Measurements from ENCODE around the gene MLANA.
A peak's percentile ranks its signal among the peaks of the same experiment; 100 is the strongest.

The MLANA gene

GRCh38 chr9:5890641-5891040 lies at the start of gene MLANA:
Gene MLANA (plus strand): TSS chr9:5890889. CDS start chr9:5892475, 1,586 bp downstream.
- DNase-seq (no peak), ATAC-seq (no peak)
- H3K27ac Mint-ChIP-seq = no peak within 1 kb of the TSS
- H3K4me1 Mint-ChIP-seq = peaks cover 8% of the 10 kb centered on the region
- H3K27me3 Mint-ChIP-seq = no peaks in the 10 kb centered on the region
- no peak within 1 kb of the TSS for H3K4me3 Mint-ChIP-seq
- H3K9me3 Mint-ChIP-seq = no peaks in the 10 kb centered on the region

GRCh38 chr9:5841771-5842573 lies 48.7 kb upstream of the MLANA start:
- peak; percentile 70 to 75 for DNase-seq
- Mint-ChIP-seq H3K4me1 (peaks cover 66% of the 10 kb centered on the region), H3K4me3 (peak overlapping the region; percentile 72 to 73)

GRCh38 chr9:5842929-5843793 lies 47.5 kb upstream of the MLANA start:
- H3K9me3 Mint-ChIP-seq = no peaks in the 10 kb centered on the region
- ATAC-seq (no peak), DNase-seq (no peak)
- peaks cover 13% of the 10 kb centered on the region for H3K27me3 Mint-ChIP-seq
- H3K4me1 Mint-ChIP-seq = peaks cover 70% of the 10 kb centered on the region
- no peak overlapping the region for H3K27ac Mint-ChIP-seq
- H3K4me3 Mint-ChIP-seq = peak overlapping the region; percentile 69 to 70

More at GRCh38 chr9:5841771-5842573, 48.7 kb upstream of the MLANA start:
- peak; percentile 69 for ATAC-seq
- Mint-ChIP-seq H3K27me3 (peaks cover 16% of the 10 kb centered on the region), H3K9me3 (no peaks in the 10 kb centered on the region), H3K27ac (peak overlapping the region in 1 of 2 donors; percentile 86)

- Mint-ChIP-seq H3K27ac (peak overlapping the region in 1 of 2 donors; percentile 44), H3K4me3 (peak overlapping the region; percentile 69 to 70), H3K9me3 (no peaks in the 10 kb centered on the region), H3K27me3 (peaks cover 10% of the 10 kb centered on the region), H3K4me1 (peaks cover 77% of the 10 kb centered on the region)
- ATAC-seq = peak; percentile 2
- DNase-seq = no peak
Observed at GRCh38 chr9:5843794-5844471, 46.8 kb upstream of the MLANA start.

DNA sequence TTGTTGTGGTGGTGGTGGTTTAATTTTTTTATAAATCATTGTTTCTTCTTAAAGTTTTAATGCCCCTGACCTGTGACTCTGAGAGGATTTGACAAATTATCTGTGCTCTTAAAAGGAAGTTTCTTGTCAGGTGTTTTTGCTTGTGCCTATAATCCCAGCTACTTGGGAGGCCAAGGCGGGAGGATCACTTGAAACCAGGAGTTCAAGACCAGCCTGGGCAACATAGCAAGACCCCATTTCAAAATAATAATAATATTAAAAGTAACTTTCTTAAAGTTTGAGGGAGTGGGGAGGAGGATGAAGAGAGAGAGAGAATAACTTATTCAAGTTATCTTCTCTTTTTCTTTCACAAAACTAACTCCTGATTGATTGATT lies 45.5 kb upstream of the MLANA start:
- DNase-seq (no peak), ATAC-seq (no peak)
- Mint-ChIP-seq H3K27ac (peak overlapping the region in 1 of 2 donors; percentile 81), H3K27me3 (peaks cover 2% of the 10 kb centered on the region), H3K4me3 (peak overlapping the region; percentile 69 to 70), H3K9me3 (no peaks in the 10 kb centered on the region), H3K4me1 (peaks cover 76% of the 10 kb centered on the region)

GRCh38 chr9:5846096-5846495 lies 44.6 kb upstream of the MLANA start:
- no peaks in the 10 kb centered on the region for H3K9me3 Mint-ChIP-seq
- H3K27me3 Mint-ChIP-seq = no peaks in the 10 kb centered on the region
- DNase-seq (no peak), ATAC-seq (no peak)
- H3K4me3 Mint-ChIP-seq = no peak overlapping the region
- H3K4me1 Mint-ChIP-seq = peaks cover 76% of the 10 kb centered on the region
- H3K27ac Mint-ChIP-seq = no peak overlapping the region

DNA sequence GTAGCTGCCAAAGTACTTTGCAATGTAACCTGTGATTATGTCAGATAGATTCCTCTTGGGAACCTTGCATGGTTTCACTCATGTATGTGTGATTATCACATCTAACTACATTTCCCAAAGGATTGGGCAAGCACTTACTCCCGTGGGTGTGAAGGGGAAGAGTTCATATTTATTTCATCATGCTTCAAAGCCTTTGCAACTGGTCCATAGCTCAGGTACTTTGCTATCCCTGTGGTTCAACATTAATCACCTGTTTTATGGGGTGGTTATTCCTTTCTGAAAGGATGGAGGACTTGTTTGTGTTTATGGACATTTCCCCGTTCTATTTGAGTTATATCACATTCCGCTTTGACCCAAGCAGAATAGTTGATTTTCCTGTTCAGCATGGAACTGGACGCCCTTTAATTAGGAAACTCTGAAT lies 44.2 kb upstream of the MLANA start:
- no peak overlapping the region for H3K27ac Mint-ChIP-seq
- no peaks in the 10 kb centered on the region for H3K9me3 Mint-ChIP-seq
- no peak for ATAC-seq
- no peaks in the 10 kb centered on the region for H3K27me3 Mint-ChIP-seq
- DNase-seq = no peak
- no peak overlapping the region for H3K4me3 Mint-ChIP-seq
- H3K4me1 Mint-ChIP-seq = peaks cover 76% of the 10 kb centered on the region

GRCh38 chr9:5848372-5848882 lies 42.3 kb upstream of the MLANA start:
- Mint-ChIP-seq H3K9me3 (no peaks in the 10 kb centered on the region), H3K4me1 (peaks cover 76% of the 10 kb centered on the region), H3K27me3 (no peaks in the 10 kb centered on the region), H3K4me3 (no peak overlapping the region), H3K27ac (no peak overlapping the region)
- ATAC-seq (no peak), DNase-seq (no peak)

DNA sequence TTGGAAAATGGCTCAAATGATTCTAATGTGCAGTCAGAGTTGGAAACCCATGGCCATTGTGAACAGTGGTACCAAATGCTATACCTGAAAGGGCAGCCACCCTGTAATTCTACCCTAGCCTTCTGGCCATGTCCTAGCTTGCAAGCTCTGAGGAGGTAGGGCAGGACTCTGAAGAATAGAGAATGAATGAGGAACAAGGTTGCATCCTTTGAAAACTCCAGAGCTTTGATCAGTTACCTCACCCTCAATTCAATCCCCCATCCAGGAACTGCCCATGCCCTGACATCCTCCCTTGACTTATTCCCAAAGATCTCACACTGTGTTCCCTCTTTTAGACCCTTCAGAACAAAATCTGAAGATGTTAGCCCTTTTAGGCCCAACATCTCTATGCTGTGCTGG lies 40.0 kb upstream of the MLANA start:
- Mint-ChIP-seq H3K4me1 (peaks cover 66% of the 10 kb centered on the region), H3K27ac (no peak overlapping the region), H3K9me3 (no peaks in the 10 kb centered on the region), H3K27me3 (no peaks in the 10 kb centered on the region), H3K4me3 (no peak overlapping the region)
- no peak for ATAC-seq
- DNase-seq = no peak

- peaks cover 63% of the 10 kb centered on the region for H3K4me1 Mint-ChIP-seq
- peak overlapping the region; percentile 27 to 66 for H3K4me3 Mint-ChIP-seq
- peak; percentile 97 for ATAC-seq
- H3K27me3 Mint-ChIP-seq = no peaks in the 10 kb centered on the region
- peak; percentile 51 to 67 for DNase-seq
- H3K27ac Mint-ChIP-seq = peak overlapping the region in 1 of 2 donors; percentile 64
- H3K9me3 Mint-ChIP-seq = no peaks in the 10 kb centered on the region
Observed at GRCh38 chr9:5851445-5851844, 39.2 kb upstream of the MLANA start.

GRCh38 chr9:5852987-5853386 lies 37.7 kb upstream of the MLANA start:
- Mint-ChIP-seq H3K9me3 (no peaks in the 10 kb centered on the region), H3K27me3 (no peaks in the 10 kb centered on the region), H3K4me1 (peaks cover 60% of the 10 kb centered on the region), H3K27ac (no peak overlapping the region), H3K4me3 (peak overlapping the region in 1 of 2 donors; percentile 6)
- DNase-seq (no peak), ATAC-seq (no peak)

GRCh38 chr9:5853617-5854016 lies 37.1 kb upstream of the MLANA start:
- ATAC-seq (no peak), DNase-seq (no peak)
- Mint-ChIP-seq H3K4me3 (peak overlapping the region; percentile 6 to 42), H3K9me3 (no peaks in the 10 kb centered on the region), H3K27me3 (no peaks in the 10 kb centered on the region), H3K4me1 (peaks cover 55% of the 10 kb centered on the region), H3K27ac (peak overlapping the region in 1 of 2 donors; percentile 60)

DNA sequence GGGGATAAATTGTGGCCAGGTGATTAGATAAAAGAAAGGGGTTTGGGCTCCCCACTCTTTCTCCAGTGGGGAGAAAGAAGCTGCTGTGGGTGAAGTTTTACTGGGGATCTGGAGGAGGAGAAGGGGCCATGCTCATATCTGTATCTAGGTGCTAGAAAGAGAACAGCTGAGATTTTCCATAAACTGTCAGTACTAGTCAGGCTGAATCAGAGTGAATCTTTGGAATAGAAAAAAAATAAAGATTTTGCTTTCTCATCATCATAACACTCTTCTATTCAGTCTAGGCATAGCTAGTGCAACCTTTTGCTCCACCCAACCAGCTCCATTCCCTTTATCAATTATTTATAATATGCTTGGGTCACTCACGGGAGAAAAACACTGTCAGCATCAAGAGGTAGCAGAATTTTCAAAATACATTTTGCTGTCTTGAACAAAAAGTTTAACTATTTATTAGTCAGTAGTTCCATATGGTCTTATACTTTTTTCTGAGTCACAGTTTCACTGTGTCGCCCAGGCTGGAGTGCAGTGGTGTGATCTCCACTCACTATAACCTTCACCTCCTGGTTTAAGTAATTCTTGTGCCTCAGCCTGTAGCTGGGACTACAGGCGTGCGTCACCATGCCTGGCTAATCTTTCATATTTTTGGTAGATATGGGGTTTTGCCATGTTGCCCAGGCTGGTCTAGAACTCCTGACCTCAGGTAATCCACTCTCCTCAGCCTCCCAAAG lies 36.5 kb upstream of the MLANA start:
- H3K9me3 Mint-ChIP-seq = no peaks in the 10 kb centered on the region
- H3K4me3 Mint-ChIP-seq = peak overlapping the region; percentile 6 to 42
- ATAC-seq (no peak), DNase-seq (no peak)
- H3K27me3 Mint-ChIP-seq = no peaks in the 10 kb centered on the region
- H3K4me1 Mint-ChIP-seq = peaks cover 49% of the 10 kb centered on the region
- peak overlapping the region; percentile 60 to 65 for H3K27ac Mint-ChIP-seq

GRCh38 chr9:5857928-5858327 lies 32.8 kb upstream of the MLANA start:
- peaks cover 18% of the 10 kb centered on the region for H3K4me1 Mint-ChIP-seq
- no peak overlapping the region for H3K27ac Mint-ChIP-seq
- H3K4me3 Mint-ChIP-seq = no peak overlapping the region
- H3K9me3 Mint-ChIP-seq = no peaks in the 10 kb centered on the region
- DNase-seq (no peak), ATAC-seq (no peak)
- no peaks in the 10 kb centered on the region for H3K27me3 Mint-ChIP-seq

DNA sequence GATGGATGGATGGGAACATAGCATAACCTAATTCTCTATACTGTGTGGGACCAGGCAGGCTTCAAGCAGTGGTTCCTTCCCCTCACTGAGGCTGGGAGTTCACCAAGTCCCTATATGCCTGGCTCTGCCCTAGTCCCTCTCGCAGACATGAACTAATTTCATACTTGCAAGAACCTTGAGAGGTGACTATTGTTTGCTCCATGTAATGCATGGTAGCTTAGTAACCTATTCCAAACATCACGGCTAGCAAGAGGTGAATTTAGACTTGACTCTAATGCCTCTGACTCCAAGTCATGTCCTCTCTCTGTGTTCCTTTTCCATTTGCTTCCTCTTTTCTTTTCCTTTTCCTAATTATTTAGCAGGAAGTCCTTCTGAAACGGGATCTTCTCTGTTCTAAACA lies 31.9 kb upstream of the MLANA start:
- Mint-ChIP-seq H3K27ac (peak overlapping the region in 1 of 2 donors; percentile 6), H3K9me3 (no peaks in the 10 kb centered on the region), H3K4me3 (no peak overlapping the region), H3K27me3 (no peaks in the 10 kb centered on the region), H3K4me1 (peaks cover 9% of the 10 kb centered on the region)
- DNase-seq (no peak), ATAC-seq (no peak)
